SK-N-SH (cell line): ENCODE results near the gene ACSS1. TPM values are rescaled to one million over a fixed set of nuclear protein-coding genes. Genes with fewer than 3 reads are reported as not detected.

ENCODE experiments used
- CTCF ChIA-PET: fragments of 300-600, 350-600 bp; formaldehyde crosslinking; extraction: SDS; loops from one replicate; lab custom pipeline; 2021; lab: Yijun Ruan, JAX
- POLR2A ChIA-PET: fragments of 350-600 bp; sonication (Branson Sonifier 250); formaldehyde crosslinking; extraction: SDS; loops from one replicate; lab custom pipeline; 2020; ENCODE audit warnings: antibody characterized with exemption, inconsistent platforms; lab: Yijun Ruan, JAX
- DNase-seq: peaks from one replicate; pipeline ENCODE4 v3.0.0; 2012
- H2AFZ ChIP-seq: fragments of 200-600 bp; sonication (generic); 2 replicates; pipeline ENCODE4 v1.8.1; 2016; ENCODE audit warnings: antibody characterized with exemption, mild to moderate bottlenecking, low read depth
- H3F3A ChIP-seq: fragments of 200-600 bp; sonication (generic); replicated peaks from 2 replicates; pipeline ENCODE3; 2016; ENCODE audit warnings: antibody characterized with exemption, mild to moderate bottlenecking; ENCODE audit not compliant: insufficient read depth
- H3K27ac ChIP-seq, 2 experiments: fragments of 200-500 bp in 1 of 2; fragments of 200-600 bp in 1 of 2; sonication (Bioruptor generic) in 1 of 2; sonication (generic), shearing (Covaris generic) in 1 of 2; 2 replicates each; pipeline versions ENCODE4 v1.5.1 to v1.6.1; 2014 to 2016; ENCODE audit warnings: low read depth in 2 of 2, inconsistent platforms in 1 of 2, low read length in 1 of 2, mild to moderate bottlenecking in 1 of 2, mixed read lengths in 1 of 2
- H3K27me3 ChIP-seq: fragments of 200-600 bp; sonication (generic), shearing (Covaris generic); 2 replicates; pipeline ENCODE4 v1.6.1; 2016; ENCODE audit warnings: mixed run types; ENCODE audit not compliant: insufficient read depth
- H3K36me3 ChIP-seq, 2 experiments: fragments of 200-500 bp in 1 of 2; fragments of 200-600 bp in 1 of 2; sonication (Bioruptor generic) in 1 of 2; sonication (generic) in 1 of 2; replicated peaks in 1 of 2; 2 replicates each; pipeline versions ENCODE3 to v1.5.1; 2014 to 2016; ENCODE audit warnings: low read length in 1 of 2, mild to moderate bottlenecking in 1 of 2; ENCODE audit not compliant: insufficient read depth in 2 of 2, control insufficient read depth in 1 of 2
- H3K4me1 ChIP-seq, 2 experiments: fragments of 200-500 bp in 1 of 2; fragments of 200-600 bp in 1 of 2; sonication (Bioruptor generic) in 1 of 2; sonication (generic), shearing (Covaris generic) in 1 of 2; 2 replicates each; pipeline versions ENCODE4 v1.5.1 to v1.6.1; 2014 to 2016; ENCODE audit warnings: low read depth in 1 of 2, low read length in 1 of 2, mixed run types in 1 of 2; ENCODE audit not compliant: insufficient read depth in 2 of 2, control insufficient read depth in 1 of 2
- H3K4me2 ChIP-seq: fragments of 200-600 bp; sonication (generic), shearing (Covaris generic); 2 replicates; pipeline ENCODE4 v1.6.1; 2017; ENCODE audit warnings: mixed run types
- H3K4me3 ChIP-seq, 2 experiments: fragments of 200-500 bp in 1 of 2; fragments of 200-600 bp in 1 of 2; sonication (Bioruptor generic) in 1 of 2; sonication (generic), shearing (Covaris generic) in 1 of 2; 2 replicates each; pipeline versions ENCODE4 v1.5.1 to v1.8.1; 2014 to 2016; ENCODE audit warnings: low read depth in 2 of 2, inconsistent platforms in 1 of 2, low read length in 1 of 2, mild to moderate bottlenecking in 1 of 2, mixed read lengths in 1 of 2, moderate library complexity in 1 of 2
- H3K79me2 ChIP-seq: fragments of 200-600 bp; sonication (generic); 2 replicates; pipeline ENCODE4 v1.8.1; 2017; ENCODE audit warnings: mild to moderate bottlenecking; ENCODE audit not compliant: insufficient read depth
- H3K9ac ChIP-seq: fragments of 200-600 bp; sonication (generic); 2 replicates; pipeline ENCODE4 v1.6.1; 2017; ENCODE audit warnings: mixed run types
- H3K9me2 ChIP-seq: fragments of 200-600 bp; sonication (generic); 2 replicates; pipeline ENCODE4 v1.6.1; 2017; ENCODE audit warnings: mixed run types
- H3K9me3 ChIP-seq: fragments of 200-600 bp; sonication (generic); 2 replicates; pipeline ENCODE4 v1.6.1; 2017; ENCODE audit warnings: mixed run types, mild to moderate bottlenecking, moderate library complexity
- H4K20me1 ChIP-seq: fragments of 200-600 bp; sonication (generic); 2 replicates; pipeline ENCODE4 v1.6.1; 2017; ENCODE audit warnings: mild to moderate bottlenecking, mixed run types; ENCODE audit not compliant: insufficient read depth
- CTCF ChIP-seq: fragments of 200-600 bp; sonication (generic); IDR thresholded peaks from 2 replicates; pipeline ENCODE4 v1.6.1; 2017; ENCODE audit warnings: antibody characterized with exemption, mild to moderate bottlenecking, moderate library complexity
- EZH2phosphoT487 ChIP-seq: fragments of 200-600 bp; sonication (generic); IDR thresholded peaks from 2 replicates; pipeline ENCODE4 v1.6.1; 2017; ENCODE audit warnings: low read depth, mixed run types, mild to moderate bottlenecking, antibody characterized with exemption, moderate library complexity, borderline replicate concordance
- GATA2 ChIP-seq: sonication (generic); formaldehyde crosslinking; IDR thresholded peaks from 2 replicates; pipeline ENCODE4 v1.5.0; 2020; ENCODE audit warnings: mild to moderate bottlenecking, missing genetic modification reagents
- MEF2A ChIP-seq: IDR thresholded peaks from 2 replicates; pipeline ENCODE4 v1.4.0; 2012; ENCODE audit warnings: low read depth, borderline replicate concordance
- RCOR1 ChIP-seq: fragments of 150-350 bp; IDR thresholded peaks from 2 replicates; pipeline ENCODE4 v1.6.1; 2017; ENCODE audit warnings: antibody characterized with exemption, low read length
- RXRA ChIP-seq: IDR thresholded peaks from 2 replicates; pipeline ENCODE4 v1.4.0; 2012; ENCODE audit warnings: low read depth, mild to moderate bottlenecking, borderline replicate concordance
- SMC3 ChIP-seq: IDR thresholded peaks from 2 replicates; pipeline ENCODE4 v1.6.1; 2012; ENCODE audit warnings: low read depth, low read length, improper control_type of control experiment
- TAF1 ChIP-seq: IDR thresholded peaks from 2 replicates; pipeline ENCODE4 v1.6.1; 2012; ENCODE audit warnings: low read depth, mild to moderate bottlenecking, low read length, moderate library complexity, borderline replicate concordance
- WGBS: methylation state at CpG from one replicate; pipeline ENCODE4 v1.1.6; 2017; ENCODE audit warnings: low lambda C conversion rate; 5-methylcytosine and 5-hydroxymethylcytosine counted together
- polyA plus RNA-seq, 3 experiments: library from polyadenylated mRNA; depleted of rRNA; stranded (reverse); fragments of >200 nt; gene quantifications; 2 replicates each; pipeline ENCODE4 v1.2.3, GENCODE V29; 2012
- TF ChIP-seq, protein P1 (sequence below): IDR thresholded peaks from 2 replicates; pipeline ENCODE4 v1.4.0; 2012; ENCODE audit warnings: low read depth, borderline replicate concordance
- TF ChIP-seq, protein P2 (sequence below): fragments of 150-350 bp; IDR thresholded peaks from 2 replicates; pipeline ENCODE4 v1.6.1; 2017; ENCODE audit warnings: antibody characterized with exemption, low read length, low read depth, borderline replicate concordance

Gene ACSS1
- polyA plus RNA-seq, 1 of the 3 experiments (the other 2 are of a cell fraction) = 2.0 TPM

DNA sequence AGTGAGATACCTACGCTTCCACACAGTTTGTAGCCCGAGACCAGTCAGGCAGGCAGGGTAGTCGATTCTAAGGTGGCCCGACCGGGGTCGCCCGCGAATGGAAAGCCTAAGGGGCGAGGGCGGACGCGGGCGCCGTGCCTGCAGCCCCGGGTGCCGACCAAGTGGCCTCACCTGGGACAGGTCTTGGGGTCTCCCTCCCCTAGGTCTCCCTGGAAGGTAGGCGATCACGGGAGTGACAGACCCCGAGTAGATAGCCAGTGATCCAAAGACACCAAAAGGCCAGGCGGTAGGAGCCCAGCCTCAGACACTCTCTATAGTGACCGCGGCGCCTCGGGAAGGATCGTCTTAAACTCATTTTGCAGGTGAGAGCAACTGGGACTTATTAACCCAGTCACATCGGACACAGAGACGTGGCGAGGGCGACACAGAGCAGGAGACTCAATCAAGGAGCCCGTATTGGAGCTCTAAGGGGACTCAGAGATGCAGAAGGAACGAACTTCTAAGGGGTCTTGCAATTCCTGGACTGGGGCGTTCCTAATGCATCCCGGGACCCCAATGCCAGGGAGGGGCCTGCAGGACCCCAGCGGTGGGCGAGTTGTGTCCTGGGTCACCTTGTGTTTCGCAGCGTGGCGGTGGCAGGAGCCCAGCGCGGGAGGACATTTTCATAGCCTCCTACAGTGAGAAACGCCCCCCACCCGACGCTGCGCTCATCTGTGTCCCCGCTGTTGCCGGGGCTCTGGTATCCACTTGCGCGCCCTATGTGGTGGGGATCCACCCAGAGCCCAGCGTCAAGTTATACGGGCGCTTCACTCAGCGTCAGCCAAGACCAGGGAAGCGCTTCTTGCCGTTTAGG is 26.1 kb upstream of the ACSS1 start:
- Histone ChIP-seq H3K9ac (no peak overlapping the region), H3K9me2 (no peaks in the 10 kb centered on the region), H3K79me2 (no peaks in the 10 kb centered on the region), H3K9me3 (no peaks in the 10 kb centered on the region), H3K4me1 (peaks cover 0 to 5% of the 10 kb centered on the region in 2 experiments; a peak in 1 of 4 replicates), H3F3A (no peaks in the 10 kb centered on the region), H3K4me2 (peak overlapping the region; percentile 69; the same call in 1 of the 2 replicates), H3K27me3 (peaks cover 67% of the 10 kb centered on the region), H4K20me1 (no peaks in the 10 kb centered on the region), H3K27ac (no peak overlapping the region), H3K4me3 (0 out of 4 replicates have a peak overlapping the region, but pooled peaks of 1 of the 2 experiments have one; percentile 1), H3K36me3 (no peaks in the 10 kb centered on the region), H2AFZ (no peak overlapping the region; the same call in 1 of the 2 replicates)
- no peak for DNase-seq
- CTCF ChIA-PET = interaction anchor here (1.0 kb wide), 1 partner anchor 10 kb away, joined by 3 read pairs; no protein-coding TSS in a partner anchor
- POLR2A ChIA-PET = no interaction called here
- TF ChIP-seq RXRA (no peak), MEF2A (no peak), GATA2 (CRISPR knock-in tag) (no peak), SMC3 (no peak), RCOR1 (no peak), EZH2phosphoT487 (0 out of 2 replicates have a peak, but pooled peaks have one; percentile 7)
- TF ChIP-seq, protein P1, sequence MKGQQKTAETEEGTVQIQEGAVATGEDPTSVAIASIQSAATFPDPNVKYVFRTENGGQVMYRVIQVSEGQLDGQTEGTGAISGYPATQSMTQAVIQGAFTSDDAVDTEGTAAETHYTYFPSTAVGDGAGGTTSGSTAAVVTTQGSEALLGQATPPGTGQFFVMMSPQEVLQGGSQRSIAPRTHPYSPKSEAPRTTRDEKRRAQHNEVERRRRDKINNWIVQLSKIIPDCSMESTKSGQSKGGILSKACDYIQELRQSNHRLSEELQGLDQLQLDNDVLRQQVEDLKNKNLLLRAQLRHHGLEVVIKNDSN = no peak
- 28% methylated on average over 38 of the region's 54 CpGs for WGBS

DNA sequence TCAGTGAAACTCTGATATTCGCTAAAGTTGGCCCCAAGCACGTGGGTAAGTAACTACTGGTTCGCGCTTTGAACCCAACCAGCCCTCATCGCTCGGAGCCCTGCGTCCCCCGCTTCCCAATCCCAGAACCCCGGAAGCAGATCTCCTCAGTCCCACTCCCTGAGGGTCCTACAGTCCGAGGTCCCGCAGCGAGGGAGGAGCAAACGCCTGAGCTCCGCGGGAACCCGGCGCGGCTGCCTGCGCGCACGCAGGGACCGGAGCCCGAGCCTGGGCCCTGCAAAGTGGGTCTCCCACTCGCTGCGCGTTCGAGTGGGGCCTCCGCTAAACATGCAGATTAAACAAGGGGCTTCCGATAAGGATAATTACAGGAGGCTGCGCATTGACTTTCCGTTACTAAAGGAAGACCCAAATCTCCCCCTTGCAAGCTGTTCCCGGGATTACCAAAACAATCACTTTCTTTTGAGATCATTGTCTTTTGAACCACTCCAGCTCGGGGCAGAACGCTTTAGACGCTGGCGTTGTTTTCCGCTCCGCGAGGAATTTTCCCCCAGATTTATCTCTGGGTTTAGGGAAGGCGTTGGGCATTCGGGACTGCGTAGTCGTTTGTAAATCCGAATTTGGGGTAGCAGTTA is 25.3 kb upstream of the ACSS1 start:
- no peaks in the 10 kb centered on the region for H3K36me3 ChIP-seq
- peak overlapping the region in 1 of 2 experiments; percentile 1; a peak in 1 of 4 replicates for H3K4me3 ChIP-seq
- no peak overlapping the region for H3K9ac ChIP-seq
- TF ChIP-seq RCOR1 = no peak
- TF ChIP-seq EZH2phosphoT487 = peak; percentile 47
- H4K20me1 ChIP-seq = no peaks in the 10 kb centered on the region
- no peak overlapping the region; the same call in 1 of the 2 replicates for H2AFZ ChIP-seq
- peaks cover 0 to 5% of the 10 kb centered on the region in 2 experiments; a peak in 1 of 4 replicates for H3K4me1 ChIP-seq
- peaks cover 74% of the 10 kb centered on the region for H3K27me3 ChIP-seq
- H3K9me3 ChIP-seq = no peaks in the 10 kb centered on the region
- H3F3A ChIP-seq = no peaks in the 10 kb centered on the region
- ChIA-PET CTCF (no interaction called here), POLR2A (no interaction called here)
- peak; percentile 45 for DNase-seq
- peak overlapping the region; percentile 69; the same call in 1 of the 2 replicates for H3K4me2 ChIP-seq
- WGBS = 16% methylated on average over 30 of the region's 44 CpGs
- H3K27ac ChIP-seq = no peak overlapping the region
- no peaks in the 10 kb centered on the region for H3K9me2 ChIP-seq
- no peaks in the 10 kb centered on the region for H3K79me2 ChIP-seq

- WGBS = 13% methylated on average over 5 of the region's 9 CpGs
Measured at GRCh38 chr20:25082498-25082873, 24.5 kb upstream of the ACSS1 start.

More at GRCh38 chr20:25082498-25082873, 24.5 kb upstream of the ACSS1 start:
- Histone ChIP-seq H3K27ac (no peak overlapping the region), H2AFZ (no peak overlapping the region), H3K4me3 (no peak overlapping the region), H3F3A (no peaks in the 10 kb centered on the region), H3K9me2 (no peaks in the 10 kb centered on the region), H3K4me1 (peaks cover 4 to 5% of the 10 kb centered on the region in 2 experiments; a peak in 1 of 4 replicates), H3K9me3 (no peaks in the 10 kb centered on the region), H4K20me1 (no peaks in the 10 kb centered on the region), H3K9ac (no peak overlapping the region), H3K4me2 (no peak overlapping the region), H3K27me3 (peaks cover 82% of the 10 kb centered on the region), H3K36me3 (no peaks in the 10 kb centered on the region), H3K79me2 (no peaks in the 10 kb centered on the region)
- peak; percentile 51 for DNase-seq
- POLR2A ChIA-PET = no interaction called here
- CTCF ChIA-PET = interaction anchor here (0.6 kb wide), 1 partner anchor 11 kb away, joined by 3 read pairs; no protein-coding TSS in a partner anchor
- TF ChIP-seq TAF1 = no peak
- TF ChIP-seq, protein P2, sequence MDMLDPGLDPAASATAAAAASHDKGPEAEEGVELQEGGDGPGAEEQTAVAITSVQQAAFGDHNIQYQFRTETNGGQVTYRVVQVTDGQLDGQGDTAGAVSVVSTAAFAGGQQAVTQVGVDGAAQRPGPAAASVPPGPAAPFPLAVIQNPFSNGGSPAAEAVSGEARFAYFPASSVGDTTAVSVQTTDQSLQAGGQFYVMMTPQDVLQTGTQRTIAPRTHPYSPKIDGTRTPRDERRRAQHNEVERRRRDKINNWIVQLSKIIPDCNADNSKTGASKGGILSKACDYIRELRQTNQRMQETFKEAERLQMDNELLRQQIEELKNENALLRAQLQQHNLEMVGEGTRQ = no peak
- TF ChIP-seq CTCF = no peak
